AG04450 (cell line): ENCODE results near the gene CERCAM. TPM values are rescaled to one million over a fixed set of nuclear protein-coding genes. Genes with fewer than 3 reads are reported as not detected.

ENCODE experiments used
- CTCF ChIA-PET: fragments of 300-600, 350-600 bp; formaldehyde crosslinking; extraction: SDS; loops from one replicate; lab custom pipeline; 2022; ENCODE audit warnings: antibody characterized with exemption, inconsistent platforms; lab: Charles Lee
- POLR2A ChIA-PET: fragments of 350-600 bp; formaldehyde crosslinking; extraction: SDS; loops from one replicate; lab custom pipeline; 2021; ENCODE audit warnings: antibody characterized with exemption, inconsistent platforms; lab: Yijun Ruan, JAX
- DNase-seq: peaks from one replicate; pipeline ENCODE4 v3.0.0-alpha.2; 2011; ENCODE audit warnings: low read depth, low spot score
- H3K27ac ChIP-seq: one replicate; pipeline ENCODE4 v1.5.1; 2012; ENCODE audit warnings: low read depth, low read length, control low read depth
- H3K27me3 ChIP-seq: one replicate; pipeline ENCODE4 v1.6.0; 2012; ENCODE audit warnings: low read length; ENCODE audit not compliant: control insufficient read depth, insufficient read depth
- H3K4me3 ChIP-seq: 2 replicates; pipeline ENCODE4 v1.5.1; 2011; ENCODE audit warnings: mild to moderate bottlenecking, low read depth, low read length, control low read depth
- H3K9me3 ChIP-seq: 2 replicates; pipeline ENCODE4 v1.5.1; 2012; ENCODE audit warnings: low read length; ENCODE audit not compliant: control insufficient read depth, insufficient read depth
- CTCF ChIP-seq: IDR thresholded peaks from 2 replicates; pipeline ENCODE4 v1.5.1; 2011; ENCODE audit warnings: low read depth, low read length, control low read depth, inconsistent platforms
- polyA plus RNA-seq: library from polyadenylated mRNA; depleted of rRNA; stranded (reverse); fragments of >200 nt; gene quantifications from 2 replicates; pipeline ENCODE4 v1.2.3, GENCODE V29; 2011

Gene CERCAM
- polyA plus RNA-seq, 1 experiment, result 54.9 TPM

GRCh38 chr9:128416014-128416413 lies 4.6 kb upstream of the CERCAM start:
- ChIA-PET POLR2A (interaction anchor here (0.6 kb wide), 1 partner anchor 60 kb away, joined by 3 read pairs; no protein-coding TSS in a partner anchor), CTCF (interaction anchor here (1.5 kb wide), 1 partner anchor 54 kb away, joined by 5 read pairs; no protein-coding TSS in a partner anchor)
- TF ChIP-seq CTCF, result no peak
- Histone ChIP-seq H3K4me3 (no peak overlapping the region), H3K9me3 (peaks cover 2% of the 10 kb centered on the region; the same call in 1 of the 2 replicates), H3K27ac (no peak overlapping the region), H3K27me3 (peaks cover 16% of the 10 kb centered on the region)
- DNase-seq, result no peak

- CTCF ChIA-PET, result interaction anchor here (1.5 kb wide), 1 partner anchor 54 kb away, joined by 5 read pairs; no protein-coding TSS in a partner anchor
- no peak for TF ChIP-seq CTCF
- Histone ChIP-seq H3K4me3 (no peak overlapping the region), H3K27ac (no peak overlapping the region), H3K9me3 (peaks cover 4% of the 10 kb centered on the region; the same call in 1 of the 2 replicates), H3K27me3 (peaks cover 14% of the 10 kb centered on the region)
- DNase-seq, result no peak
- POLR2A ChIA-PET, result no interaction called here
Measured at GRCh38 chr9:128416432-128417019, 4.1 kb upstream of the CERCAM start.

- Histone ChIP-seq H3K27ac (no peak overlapping the region), H3K9me3 (peaks cover 4% of the 10 kb centered on the region; the same call in 1 of the 2 replicates), H3K27me3 (peaks cover 8% of the 10 kb centered on the region), H3K4me3 (no peak overlapping the region)
- CTCF ChIA-PET, result interaction anchor here (0.7 to 3.8 kb wide), 14 partner anchors 8 to 131 kb away, joined by 3 to 30 read pairs (median 8); partner anchors contain the start of gene URM1
- POLR2A ChIA-PET, result interaction anchor here (1.4 to 1.7 kb wide), 2 partner anchors 48 to 134 kb away, joined by 3 to 10 read pairs; partner anchors contain the start of gene URM1
- 0 out of 2 replicates have a peak, but pooled peaks have one; percentile 1 for TF ChIP-seq CTCF
- DNase-seq, result no peak
Measured at GRCh38 chr9:128419061-128419925, 1.4 kb upstream of the CERCAM start.

GRCh38 chr9:128420060-128420650 lies 502 bp upstream of the CERCAM start:
- Histone ChIP-seq H3K9me3 (peaks cover 4% of the 10 kb centered on the region; the same call in 1 of the 2 replicates), H3K27me3 (peaks cover 8% of the 10 kb centered on the region), H3K27ac (no peak overlapping the region), H3K4me3 (peak overlapping the region; percentile 73)
- CTCF ChIA-PET, result interaction anchor here (0.7 to 3.8 kb wide), 16 partner anchors 9 to 132 kb away, joined by 3 to 30 read pairs (median 6); partner anchors contain the start of gene URM1
- no peak for DNase-seq
- POLR2A ChIA-PET, result interaction anchor here (0.5 to 1.7 kb wide), 5 partner anchors 49 to 278 kb away, joined by 3 to 10 read pairs (median 8); partner anchors contain the start of gene URM1
- TF ChIP-seq CTCF, result peak; percentile 72
